Panc1 (cell line): ENCODE measurements around the gene USH2A. TPM values are rescaled to one million over a fixed set of nuclear protein-coding genes. Genes with fewer than 3 reads are reported as not detected.

Experiments used
- ATAC-seq: fragments of 200-7000 bp; cut with Tn5 transposase; 2 replicates; pipeline ENCODE4 v1.9.1; 2020; ENCODE audit warnings: mild to moderate bottlenecking, moderate library complexity
- BruUV-seq: library from RNA; stranded (reverse); fragments of 400-500 nt; replicated peaks from 2 replicates; lab custom pipeline; 2021; lab: Mats Ljungman, UMichigan
- CTCF ChIA-PET: fragments of 300-600 bp; sonication (Branson Sonifier 250); formaldehyde crosslinking; loops from one replicate; lab custom pipeline; 2022; ENCODE audit warnings: antibody characterized with exemption; lab: Charles Lee
- POLR2A ChIA-PET: fragments of 300-600 bp; sonication (Branson Sonifier 250); formaldehyde crosslinking; loops from one replicate; lab custom pipeline; 2022; ENCODE audit warnings: antibody characterized with exemption; lab: Charles Lee
- DNase-seq: peaks from one replicate; pipeline ENCODE4 v3.0.0-alpha.2; 2010; ENCODE audit warnings: low read depth, low spot score
- H3K27ac ChIP-seq: 2 replicates; pipeline ENCODE4 v1.5.1; 2011; ENCODE audit warnings: mild to moderate bottlenecking, low read length, inconsistent platforms
- H3K27me3 ChIP-seq: fragments of 200-500 bp; sonication (Bioruptor generic); 2 replicates; pipeline ENCODE4 v1.6.0; 2014; ENCODE audit warnings: low read length, inconsistent platforms; ENCODE audit not compliant: control insufficient read depth, insufficient read depth
- H3K36me3 ChIP-seq: fragments of 200-500 bp; sonication (Bioruptor generic); 2 replicates; pipeline ENCODE4 v1.5.1; 2014; ENCODE audit warnings: inconsistent platforms, mild to moderate bottlenecking, low read length, moderate library complexity; ENCODE audit not compliant: control insufficient read depth, insufficient read depth
- H3K4me1 ChIP-seq: 2 replicates; pipeline ENCODE4 v1.5.1; 2011; ENCODE audit warnings: inconsistent platforms, mild to moderate bottlenecking, low read length, moderate library complexity; ENCODE audit not compliant: control insufficient read depth, insufficient read depth
- H3K4me3 ChIP-seq, 2 experiments: 2 replicates each; pipeline ENCODE4 v1.5.1; 2011 to 2012; ENCODE audit warnings: low read depth in 2 of 2, low read length in 2 of 2, mild to moderate bottlenecking in 2 of 2, inconsistent platforms in 1 of 2, moderate library complexity in 1 of 2
- H3K9me3 ChIP-seq: fragments of 200-500 bp; sonication (Bioruptor generic); 2 replicates; pipeline ENCODE4 v1.5.1; 2014; ENCODE audit warnings: low read depth, mild to moderate bottlenecking, inconsistent platforms, low read length, moderate library complexity; ENCODE audit not compliant: control insufficient read depth, insufficient read depth
- POLR2AphosphoS5 ChIP-seq: IDR thresholded peaks from 2 replicates; pipeline ENCODE4 v1.6.1; 2012; ENCODE audit warnings: mild to moderate bottlenecking, low read depth, low read length, moderate library complexity
- SIN3A ChIP-seq: IDR thresholded peaks from 2 replicates; pipeline ENCODE4 v1.6.1; 2012; ENCODE audit warnings: low read depth, mild to moderate bottlenecking, low read length, moderate library complexity, borderline replicate concordance; ENCODE audit not compliant: insufficient read depth
- TCF7L2 ChIP-seq: IDR thresholded peaks from 2 replicates; pipeline ENCODE4 v1.6.1; 2011; ENCODE audit warnings: mild to moderate bottlenecking, low read depth, low read length, inconsistent platforms
- in situ Hi-C: cut with HindIII; loops from 2 replicates; pipeline ENCODE4 v1.10.0; 2016; ENCODE audit warnings: low sequenced_read_pairs, low pct_unique_long_range_greater_than_20kb
- intact Hi-C: fragments of 100-400 bp; cut with micrococcal nuclease; formaldehyde crosslinking; loops from one replicate; pipeline ENCODE4 v1.10.0; 2022; ENCODE audit not compliant: unreplicated experiment
- total RNA-seq: library from RNA; stranded (reverse); gene quantifications from one replicate; pipeline ENCODE4 v1.2.1, GENCODE V29; 2021; ENCODE audit not compliant: unreplicated experiment
- TF ChIP-seq, protein P1 (sequence below), 2 experiments: IDR thresholded peaks; 2 replicates each; pipeline ENCODE4 v1.6.1; 2011 to 2012; ENCODE audit warnings: low read depth in 2 of 2, control low read depth in 1 of 2, low read length in 1 of 2, mild to moderate bottlenecking in 1 of 2, moderate library complexity in 1 of 2; ENCODE audit not compliant: insufficient read depth in 1 of 2
- TF ChIP-seq, protein P2 (sequence below): fragments of 450-650 bp; IDR thresholded peaks from 2 replicates; pipeline ENCODE4 v1.5.1; 2017; ENCODE audit warnings: mild to moderate bottlenecking

The USH2A gene
- total RNA-seq, 1 experiment from 2014 or later, result not detected

GRCh38 chr1:216044538-216044937, 378.7 kb downstream of the USH2A start:
- ATAC-seq (no peak), DNase-seq (no peak)
- ChIA-PET CTCF (no interaction called here), POLR2A (no interaction called here)
- intact Hi-C loops, result no loop called here
- no TSS peak for BruUV-seq
- Histone ChIP-seq H3K4me1 (no peaks in the 10 kb centered on the region), H3K27ac (no peak overlapping the region), H3K9me3 (no peaks in the 10 kb centered on the region), H3K4me3 (no peak overlapping the region), H3K36me3 (no peaks in the 10 kb centered on the region), H3K27me3 (no peaks in the 10 kb centered on the region)
- in situ Hi-C loops, result no loop called here
- TF ChIP-seq POLR2AphosphoS5, result no peak
- TF ChIP-seq, protein P1, sequence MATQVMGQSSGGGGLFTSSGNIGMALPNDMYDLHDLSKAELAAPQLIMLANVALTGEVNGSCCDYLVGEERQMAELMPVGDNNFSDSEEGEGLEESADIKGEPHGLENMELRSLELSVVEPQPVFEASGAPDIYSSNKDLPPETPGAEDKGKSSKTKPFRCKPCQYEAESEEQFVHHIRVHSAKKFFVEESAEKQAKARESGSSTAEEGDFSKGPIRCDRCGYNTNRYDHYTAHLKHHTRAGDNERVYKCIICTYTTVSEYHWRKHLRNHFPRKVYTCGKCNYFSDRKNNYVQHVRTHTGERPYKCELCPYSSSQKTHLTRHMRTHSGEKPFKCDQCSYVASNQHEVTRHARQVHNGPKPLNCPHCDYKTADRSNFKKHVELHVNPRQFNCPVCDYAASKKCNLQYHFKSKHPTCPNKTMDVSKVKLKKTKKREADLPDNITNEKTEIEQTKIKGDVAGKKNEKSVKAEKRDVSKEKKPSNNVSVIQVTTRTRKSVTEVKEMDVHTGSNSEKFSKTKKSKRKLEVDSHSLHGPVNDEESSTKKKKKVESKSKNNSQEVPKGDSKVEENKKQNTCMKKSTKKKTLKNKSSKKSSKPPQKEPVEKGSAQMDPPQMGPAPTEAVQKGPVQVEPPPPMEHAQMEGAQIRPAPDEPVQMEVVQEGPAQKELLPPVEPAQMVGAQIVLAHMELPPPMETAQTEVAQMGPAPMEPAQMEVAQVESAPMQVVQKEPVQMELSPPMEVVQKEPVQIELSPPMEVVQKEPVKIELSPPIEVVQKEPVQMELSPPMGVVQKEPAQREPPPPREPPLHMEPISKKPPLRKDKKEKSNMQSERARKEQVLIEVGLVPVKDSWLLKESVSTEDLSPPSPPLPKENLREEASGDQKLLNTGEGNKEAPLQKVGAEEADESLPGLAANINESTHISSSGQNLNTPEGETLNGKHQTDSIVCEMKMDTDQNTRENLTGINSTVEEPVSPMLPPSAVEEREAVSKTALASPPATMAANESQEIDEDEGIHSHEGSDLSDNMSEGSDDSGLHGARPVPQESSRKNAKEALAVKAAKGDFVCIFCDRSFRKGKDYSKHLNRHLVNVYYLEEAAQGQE (IDR thresholded peaks at IDR 0.05; ENCODE audit: insufficient read depth in 1 of 2, low read depth in 2 of 2, low read length in 1 of 2), result no peak
- no peak for TF ChIP-seq SIN3A
- TF ChIP-seq TCF7L2, result no peak
- TF ChIP-seq, protein P2, sequence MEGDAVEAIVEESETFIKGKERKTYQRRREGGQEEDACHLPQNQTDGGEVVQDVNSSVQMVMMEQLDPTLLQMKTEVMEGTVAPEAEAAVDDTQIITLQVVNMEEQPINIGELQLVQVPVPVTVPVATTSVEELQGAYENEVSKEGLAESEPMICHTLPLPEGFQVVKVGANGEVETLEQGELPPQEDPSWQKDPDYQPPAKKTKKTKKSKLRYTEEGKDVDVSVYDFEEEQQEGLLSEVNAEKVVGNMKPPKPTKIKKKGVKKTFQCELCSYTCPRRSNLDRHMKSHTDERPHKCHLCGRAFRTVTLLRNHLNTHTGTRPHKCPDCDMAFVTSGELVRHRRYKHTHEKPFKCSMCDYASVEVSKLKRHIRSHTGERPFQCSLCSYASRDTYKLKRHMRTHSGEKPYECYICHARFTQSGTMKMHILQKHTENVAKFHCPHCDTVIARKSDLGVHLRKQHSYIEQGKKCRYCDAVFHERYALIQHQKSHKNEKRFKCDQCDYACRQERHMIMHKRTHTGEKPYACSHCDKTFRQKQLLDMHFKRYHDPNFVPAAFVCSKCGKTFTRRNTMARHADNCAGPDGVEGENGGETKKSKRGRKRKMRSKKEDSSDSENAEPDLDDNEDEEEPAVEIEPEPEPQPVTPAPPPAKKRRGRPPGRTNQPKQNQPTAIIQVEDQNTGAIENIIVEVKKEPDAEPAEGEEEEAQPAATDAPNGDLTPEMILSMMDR, result no peak

GRCh38 chr1:216034506-216034905, 388.7 kb downstream of the USH2A start:
- Histone ChIP-seq H3K4me1 (no peaks in the 10 kb centered on the region), H3K9me3 (no peaks in the 10 kb centered on the region), H3K4me3 (no peak overlapping the region), H3K36me3 (no peaks in the 10 kb centered on the region), H3K27me3 (no peaks in the 10 kb centered on the region), H3K27ac (no peak overlapping the region)
- DNase-seq, result no peak
- POLR2A ChIA-PET, result no interaction called here
- no TSS peak for BruUV-seq
- intact Hi-C loops (no loop called here), in situ Hi-C loops (no loop called here)
- no peak for TF ChIP-seq TCF7L2
- TF ChIP-seq, protein P2, result peak; percentile 30
- no peak for ATAC-seq
- CTCF ChIA-PET, result no interaction called here
